ENCODE data around the gene NFAT5. TPM values are rescaled to one million over a fixed set of nuclear protein-coding genes. Genes with fewer than 3 reads are reported as not detected.
"Not testable (repeated sequence)": the region's sequence is repeated elsewhere in the genome, so short reads cannot be mapped to it uniquely, and the experiment has no call there.

NFAT5 gene
- total RNA-seq, 2 donors from 2014 or later = 41.4 to 52.7 TPM

DNA sequence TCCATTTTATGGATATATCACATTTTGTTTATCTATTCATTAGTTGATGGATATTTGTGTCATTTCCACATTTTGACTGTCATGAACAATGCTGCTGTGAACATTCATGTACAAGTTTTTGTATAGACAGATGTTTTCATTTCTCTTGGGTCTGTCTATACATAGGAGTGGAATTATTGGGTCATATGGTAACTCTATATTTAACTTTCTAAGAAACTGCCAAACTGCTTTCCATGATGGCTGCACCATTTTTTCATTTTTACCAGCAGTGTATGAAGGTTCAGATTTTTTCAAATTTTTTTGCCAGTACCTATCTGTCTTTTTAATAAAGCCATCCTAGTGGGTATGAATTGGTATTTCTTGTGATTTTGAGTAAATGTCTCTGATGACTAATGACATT is 15.5 kb downstream of the NFAT5 start:
- Histone ChIP-seq H3K9me3 (no peaks in the 10 kb centered on the region), H3K27me3 (replicated peaks; ENCODE audit: insufficient read depth) (no peaks in the 10 kb centered on the region), H3K27ac (no peak overlapping the region), H3K4me1 (replicated peaks) (no peaks in the 10 kb centered on the region), H3K4me3 (no peak overlapping the region), H3K36me3 (no peaks in the 10 kb centered on the region)
- intact Hi-C loops (cut with DNase I) = no loop called here
- TF ChIP-seq POLR2AphosphoS5 (IDR thresholded peaks at IDR 0.05) (no peak), POLR2A (IDR thresholded peaks at IDR 0.05) (no peak)
- TF ChIP-seq, protein P1, sequence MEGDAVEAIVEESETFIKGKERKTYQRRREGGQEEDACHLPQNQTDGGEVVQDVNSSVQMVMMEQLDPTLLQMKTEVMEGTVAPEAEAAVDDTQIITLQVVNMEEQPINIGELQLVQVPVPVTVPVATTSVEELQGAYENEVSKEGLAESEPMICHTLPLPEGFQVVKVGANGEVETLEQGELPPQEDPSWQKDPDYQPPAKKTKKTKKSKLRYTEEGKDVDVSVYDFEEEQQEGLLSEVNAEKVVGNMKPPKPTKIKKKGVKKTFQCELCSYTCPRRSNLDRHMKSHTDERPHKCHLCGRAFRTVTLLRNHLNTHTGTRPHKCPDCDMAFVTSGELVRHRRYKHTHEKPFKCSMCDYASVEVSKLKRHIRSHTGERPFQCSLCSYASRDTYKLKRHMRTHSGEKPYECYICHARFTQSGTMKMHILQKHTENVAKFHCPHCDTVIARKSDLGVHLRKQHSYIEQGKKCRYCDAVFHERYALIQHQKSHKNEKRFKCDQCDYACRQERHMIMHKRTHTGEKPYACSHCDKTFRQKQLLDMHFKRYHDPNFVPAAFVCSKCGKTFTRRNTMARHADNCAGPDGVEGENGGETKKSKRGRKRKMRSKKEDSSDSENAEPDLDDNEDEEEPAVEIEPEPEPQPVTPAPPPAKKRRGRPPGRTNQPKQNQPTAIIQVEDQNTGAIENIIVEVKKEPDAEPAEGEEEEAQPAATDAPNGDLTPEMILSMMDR (IDR thresholded peaks at IDR 0.05) = no peak
- DNase-seq (ENCODE audit: low spot score) = no peak

DNA sequence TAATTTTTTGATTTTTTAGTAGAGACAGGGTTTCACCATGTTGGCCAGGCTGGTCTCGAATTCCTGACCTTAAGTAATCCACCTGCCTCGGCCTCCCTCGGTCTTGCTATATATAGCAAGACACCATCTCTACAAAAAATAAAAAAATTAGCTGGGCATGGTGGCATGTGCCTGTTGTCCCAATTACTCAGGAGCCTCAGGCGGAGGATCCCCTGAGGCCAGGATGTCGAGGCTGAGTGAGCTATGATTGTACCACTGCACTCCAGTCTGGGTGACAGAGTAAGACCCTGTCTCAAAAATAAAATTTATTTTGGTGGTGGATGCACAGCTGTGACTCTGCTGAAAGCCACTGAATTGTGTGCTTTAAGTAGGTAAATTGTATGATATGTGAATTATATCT is 18.7 kb downstream of the NFAT5 start:
- H3K4me1 ChIP-seq (replicated peaks); intact Hi-C loops (cut with DNase I); H3K27ac ChIP-seq: not testable (repeated sequence)

DNA sequence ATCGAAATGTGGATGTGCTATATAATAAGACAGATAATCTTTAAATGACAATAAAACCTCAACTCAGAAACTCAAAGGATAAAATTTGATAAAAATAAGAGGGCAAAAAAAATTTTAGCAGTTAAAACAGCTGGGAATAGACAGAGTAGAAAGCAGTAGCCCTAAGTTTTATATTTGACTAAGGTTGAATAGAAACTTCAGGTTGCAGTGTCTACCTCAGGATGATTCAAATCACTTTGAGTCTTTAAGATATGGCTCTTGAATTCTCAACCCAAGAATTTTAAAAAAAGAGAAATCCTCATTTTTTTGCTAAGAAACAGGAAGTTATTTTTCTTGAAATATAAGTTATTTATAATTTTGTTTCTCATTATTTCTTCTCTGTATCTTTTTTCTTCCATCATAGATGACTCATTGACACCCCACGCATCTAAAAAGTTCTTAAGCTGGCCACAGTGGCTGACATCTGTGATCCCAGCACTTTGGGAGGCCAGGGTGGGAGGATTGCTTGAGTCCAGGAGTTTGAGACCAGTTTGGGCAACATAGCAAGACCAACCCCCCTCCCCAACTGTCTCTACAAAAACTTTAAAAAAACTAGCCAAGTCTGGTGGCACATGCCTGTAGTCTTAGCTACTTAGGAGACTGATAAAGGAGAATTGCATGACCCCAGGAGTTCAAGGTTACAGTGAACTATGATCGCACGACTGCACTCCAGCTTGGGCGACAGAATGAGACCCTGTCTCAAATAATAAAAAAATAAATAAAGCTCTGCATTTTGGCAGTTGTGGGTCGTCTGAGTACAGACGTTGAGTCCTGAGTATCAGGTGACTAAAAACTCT is 23.9 kb downstream of the NFAT5 start:
- H3K27ac ChIP-seq = no peak overlapping the region
- no peaks in the 10 kb centered on the region for H3K36me3 ChIP-seq
- H3K4me1 ChIP-seq (replicated peaks) = no peaks in the 10 kb centered on the region
- 67% methylated on average over 7 of the region's 7 CpGs for WGBS
- no peaks in the 10 kb centered on the region for H3K27me3 ChIP-seq (replicated peaks; ENCODE audit: insufficient read depth)
- no peak overlapping the region for H3K4me3 ChIP-seq
- TF ChIP-seq POLR2A (IDR thresholded peaks at IDR 0.05) = no peak
- no peak for TF ChIP-seq POLR2AphosphoS5 (IDR thresholded peaks at IDR 0.05)
- TF ChIP-seq, protein P1 (IDR thresholded peaks at IDR 0.05) = no peak
- H3K9me3 ChIP-seq = no peaks in the 10 kb centered on the region
- no peak for DNase-seq (ENCODE audit: low spot score)
- intact Hi-C loops (cut with DNase I) = no loop called here

More for the DNA sequence above, 18.7 kb downstream of the NFAT5 start:
- not testable (repeated sequence) for H3K27me3 ChIP-seq (replicated peaks; ENCODE audit: insufficient read depth); H3K9me3 ChIP-seq; H3K36me3 ChIP-seq; H3K4me3 ChIP-seq; DNase-seq (ENCODE audit: low spot score)
- 96% methylated on average over 5 of the region's 5 CpGs for WGBS

DNA sequence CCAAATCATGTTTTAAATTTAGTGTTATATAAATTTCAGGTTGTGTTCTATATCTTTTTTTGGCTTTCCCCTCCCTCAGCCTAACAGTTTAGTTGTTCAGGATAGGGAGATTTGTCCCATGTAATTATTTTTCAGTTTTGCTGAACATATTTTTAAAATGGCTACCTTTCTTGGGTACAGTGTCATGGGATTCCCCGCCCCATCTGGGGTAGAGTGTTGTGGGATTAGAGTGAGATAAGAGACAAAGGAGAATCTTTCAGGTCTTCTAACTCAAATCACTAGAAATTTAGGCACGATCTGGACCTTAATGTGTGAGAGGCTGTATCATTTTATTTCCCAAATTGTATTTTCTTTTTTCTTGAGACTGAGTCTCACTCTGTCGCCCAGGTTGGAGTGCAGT is 24.8 kb downstream of the NFAT5 start:
- no peaks in the 10 kb centered on the region for H3K4me1 ChIP-seq (replicated peaks)
- intact Hi-C loops (cut with DNase I) = no loop called here
- WGBS = 92% methylated on average over 3 of the region's 3 CpGs
- DNase-seq (ENCODE audit: low spot score) = no peak
- H3K36me3 ChIP-seq = no peaks in the 10 kb centered on the region
- no peak overlapping the region for H3K27ac ChIP-seq
- H3K9me3 ChIP-seq = no peaks in the 10 kb centered on the region
- no peaks in the 10 kb centered on the region for H3K27me3 ChIP-seq (replicated peaks; ENCODE audit: insufficient read depth)
- H3K4me3 ChIP-seq = no peak overlapping the region
- no peak for TF ChIP-seq POLR2AphosphoS5 (IDR thresholded peaks at IDR 0.05)
- TF ChIP-seq, protein P1 (IDR thresholded peaks at IDR 0.05) = no peak
- TF ChIP-seq POLR2A (IDR thresholded peaks at IDR 0.05) = no peak

DNA sequence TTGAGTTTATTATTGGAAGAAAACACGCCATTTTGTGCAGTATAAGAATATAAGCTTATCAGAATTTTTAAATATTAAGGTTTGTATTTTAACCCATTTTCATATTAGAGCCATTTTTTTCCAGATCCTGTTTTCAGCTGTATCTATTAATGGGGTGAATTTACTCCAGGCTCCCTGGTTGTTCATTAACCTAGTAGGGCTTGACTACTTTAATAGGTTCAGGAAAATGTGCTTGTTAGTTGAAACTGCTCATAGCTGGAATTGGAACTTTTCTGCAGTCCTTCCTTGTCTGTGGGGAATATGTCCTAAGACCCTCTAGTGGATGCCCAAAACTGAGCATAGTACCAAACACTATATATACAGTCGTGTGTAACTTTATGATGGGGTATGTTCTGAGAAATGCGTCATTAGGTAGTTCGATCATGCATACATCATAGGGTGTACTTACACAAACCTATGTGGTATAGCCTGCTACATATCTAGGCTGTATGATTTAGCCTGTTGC is 28.0 kb downstream of the NFAT5 start:
- H3K4me3 ChIP-seq = no peak overlapping the region
- no peak for DNase-seq (ENCODE audit: low spot score)
- H3K4me1 ChIP-seq (replicated peaks) = no peaks in the 10 kb centered on the region
- H3K36me3 ChIP-seq = no peaks in the 10 kb centered on the region
- H3K27ac ChIP-seq = no peak overlapping the region
- TF ChIP-seq, protein P1 (IDR thresholded peaks at IDR 0.05) = no peak
- TF ChIP-seq POLR2A (IDR thresholded peaks at IDR 0.05) (no peak), POLR2AphosphoS5 (IDR thresholded peaks at IDR 0.05) (no peak)
- no peaks in the 10 kb centered on the region for H3K27me3 ChIP-seq (replicated peaks; ENCODE audit: insufficient read depth)
- no peaks in the 10 kb centered on the region for H3K9me3 ChIP-seq
- WGBS = 97% methylated on average over 4 of the region's 4 CpGs
- intact Hi-C loops (cut with DNase I) = no loop called here

Measured in prostate gland (tissue), 2 donors.